Limb (tissue), 2 donors: ENCODE results near the gene OVCH2.
"Not testable (repeated sequence)": the region's sequence is repeated elsewhere in the genome, so short reads cannot be mapped to it uniquely, and the experiment has no call there.

Experiments used
- DNase-seq, 2 donors: peaks; one replicate each; pipeline ENCODE4 v3.0.0-alpha.2; 2016; ENCODE audit errors: extremely low spot score in 2 of 2

Gene OVCH2, protein sequence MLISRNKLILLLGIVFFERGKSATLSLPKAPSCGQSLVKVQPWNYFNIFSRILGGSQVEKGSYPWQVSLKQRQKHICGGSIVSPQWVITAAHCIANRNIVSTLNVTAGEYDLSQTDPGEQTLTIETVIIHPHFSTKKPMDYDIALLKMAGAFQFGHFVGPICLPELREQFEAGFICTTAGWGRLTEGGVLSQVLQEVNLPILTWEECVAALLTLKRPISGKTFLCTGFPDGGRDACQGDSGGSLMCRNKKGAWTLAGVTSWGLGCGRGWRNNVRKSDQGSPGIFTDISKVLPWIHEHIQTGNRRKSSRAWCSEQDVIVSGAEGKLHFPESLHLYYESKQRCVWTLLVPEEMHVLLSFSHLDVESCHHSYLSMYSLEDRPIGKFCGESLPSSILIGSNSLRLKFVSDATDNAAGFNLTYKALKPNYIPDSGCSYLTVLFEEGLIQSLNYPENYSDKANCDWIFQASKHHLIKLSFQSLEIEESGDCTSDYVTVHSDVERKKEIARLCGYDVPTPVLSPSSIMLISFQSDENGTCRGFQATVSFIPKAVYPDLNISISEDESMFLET

DNA sequence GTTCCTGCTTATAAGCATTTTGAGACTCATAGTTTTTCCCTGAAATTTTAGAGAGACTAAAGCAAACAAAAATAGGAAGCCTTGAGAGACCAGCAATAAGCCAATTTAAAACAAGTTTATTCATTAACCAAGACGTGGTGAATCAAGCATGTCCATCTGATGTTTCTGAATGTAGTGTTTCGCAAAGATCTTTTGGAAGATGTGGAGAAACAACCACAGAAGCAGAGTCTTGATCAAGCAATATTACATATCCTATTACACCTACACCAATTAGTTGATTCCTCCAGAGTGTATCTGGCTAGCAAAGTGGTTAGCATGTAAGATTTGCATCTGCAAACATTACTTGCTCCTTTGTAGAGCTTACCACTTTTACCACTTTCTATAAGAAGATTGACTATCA lies at the start of gene OVCH2:
Gene OVCH2 (minus strand): TSS at position 101 of the 400 bp plus-strand sequence. CDS start 83 bp downstream, at position 18.
- no peak for DNase-seq

DNA sequence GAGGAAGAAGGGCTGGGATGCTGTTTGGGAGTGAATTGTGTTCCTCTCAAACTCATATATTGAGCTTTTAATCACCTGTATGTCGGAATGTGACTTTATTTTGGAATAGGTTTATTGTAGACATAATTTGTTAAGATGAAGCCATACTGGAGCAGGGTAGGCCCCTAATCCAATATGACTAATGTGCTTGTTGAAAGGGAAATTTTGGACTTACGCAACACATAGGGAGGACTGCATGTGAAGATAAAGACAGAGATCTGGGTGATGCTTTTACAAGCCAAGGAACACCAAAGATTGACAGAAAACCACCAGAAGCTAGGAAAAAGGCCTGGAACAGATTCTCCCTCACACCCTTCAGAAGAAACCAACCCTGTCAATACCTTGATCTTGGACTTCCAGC lies 43.2 kb upstream of the OVCH2 start:
- DNase-seq, result no peak

DNA sequence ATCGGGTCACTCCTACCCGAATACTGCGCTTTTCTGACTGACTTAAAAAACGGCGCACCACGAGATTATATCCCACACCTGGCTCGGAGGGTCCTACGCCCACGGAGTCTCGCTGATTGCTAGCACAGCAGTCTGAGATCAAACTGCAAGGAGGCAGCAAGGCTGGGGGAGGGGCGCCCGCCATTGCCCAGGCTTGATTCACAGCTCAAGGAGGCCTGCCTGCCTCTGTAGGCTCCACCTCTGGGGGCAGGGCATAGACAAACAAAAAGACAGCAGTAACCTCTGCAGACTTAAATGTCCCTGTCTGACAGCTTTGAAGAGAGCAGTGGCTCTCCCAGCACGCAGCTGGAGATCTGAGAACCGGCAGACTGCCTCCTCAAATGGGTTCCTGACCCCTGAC lies 28.5 kb upstream of the OVCH2 start:
- not testable (repeated sequence) for DNase-seq

DNA sequence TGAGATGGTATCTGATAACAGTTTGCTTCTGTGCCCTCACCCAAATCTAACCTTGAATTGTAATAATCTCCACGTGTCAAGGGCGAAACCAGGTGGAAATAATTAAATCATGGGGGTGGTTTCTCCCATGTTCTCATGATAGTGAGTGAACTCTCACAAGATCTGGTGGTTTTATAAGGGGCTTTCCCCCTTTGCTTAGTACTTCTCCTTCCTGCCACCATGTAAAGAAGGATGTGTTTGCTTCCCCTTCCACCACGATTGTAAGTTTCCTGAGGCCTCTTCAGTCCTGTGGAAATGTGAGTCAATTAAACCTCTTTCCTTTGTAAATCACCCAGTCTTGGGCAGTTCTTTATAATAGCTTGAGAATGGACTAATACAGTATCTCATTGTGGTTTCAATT lies 8.5 kb upstream of the OVCH2 start:
- DNase-seq, result no peak

DNA sequence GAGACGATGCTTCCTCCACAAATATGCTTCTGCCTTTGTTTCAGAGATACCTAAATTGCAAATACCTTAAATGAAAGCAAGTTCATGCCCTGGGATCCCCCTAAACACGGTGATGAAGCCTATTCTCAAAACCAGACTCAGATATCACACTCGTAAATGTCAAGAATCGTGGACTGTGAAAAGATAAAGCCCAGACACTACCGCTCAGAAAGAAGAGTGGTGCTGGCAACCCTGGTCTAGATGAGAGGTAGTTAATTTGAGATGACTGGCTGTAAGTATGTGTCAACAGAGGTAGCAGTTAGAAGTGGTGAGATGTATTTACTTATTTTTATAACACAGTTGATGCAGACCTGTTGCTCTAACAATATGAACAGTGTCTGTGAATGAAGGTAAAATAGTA lies 2.5 kb downstream of the OVCH2 start:
- no peak for DNase-seq

DNA sequence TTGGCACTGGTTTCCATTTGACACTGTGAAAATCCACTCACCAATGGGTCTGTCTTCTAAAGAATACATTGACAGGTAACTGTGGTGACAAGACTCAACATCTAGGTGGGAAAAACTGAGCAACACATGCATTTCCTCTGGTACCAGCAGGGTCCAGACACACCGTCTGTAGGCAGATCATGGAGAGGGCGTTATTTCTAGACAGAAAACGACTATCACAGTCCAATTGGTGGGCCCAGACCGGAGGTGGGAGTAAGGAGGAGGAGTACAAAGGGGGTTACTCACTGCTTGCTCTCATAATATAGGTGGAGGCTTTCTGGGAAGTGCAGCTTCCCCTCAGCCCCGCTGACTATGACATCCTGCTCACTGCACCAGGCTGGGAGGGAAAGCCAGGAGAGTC lies 9.9 kb downstream of the OVCH2 start:
- DNase-seq, result no peak

DNA sequence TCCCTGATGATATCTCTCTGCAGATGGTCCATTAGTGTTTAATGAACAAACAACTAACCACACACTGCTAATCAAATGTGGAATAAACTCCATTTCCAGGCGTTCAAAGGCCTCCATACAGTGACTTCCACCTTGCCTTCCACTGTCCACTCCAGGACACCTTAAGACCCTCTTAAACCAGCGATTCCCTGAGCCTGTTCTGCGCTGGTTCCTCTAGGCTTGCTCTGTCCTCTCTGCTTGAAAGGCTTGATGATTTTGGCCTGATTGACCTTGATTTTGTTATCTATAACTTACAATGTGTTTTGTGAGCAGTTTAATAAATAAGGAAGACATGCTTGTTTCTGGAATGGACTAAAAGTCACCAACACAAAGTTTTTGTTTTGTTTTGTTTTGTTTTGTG lies 12.0 kb downstream of the OVCH2 start:
- no peak for DNase-seq

DNA sequence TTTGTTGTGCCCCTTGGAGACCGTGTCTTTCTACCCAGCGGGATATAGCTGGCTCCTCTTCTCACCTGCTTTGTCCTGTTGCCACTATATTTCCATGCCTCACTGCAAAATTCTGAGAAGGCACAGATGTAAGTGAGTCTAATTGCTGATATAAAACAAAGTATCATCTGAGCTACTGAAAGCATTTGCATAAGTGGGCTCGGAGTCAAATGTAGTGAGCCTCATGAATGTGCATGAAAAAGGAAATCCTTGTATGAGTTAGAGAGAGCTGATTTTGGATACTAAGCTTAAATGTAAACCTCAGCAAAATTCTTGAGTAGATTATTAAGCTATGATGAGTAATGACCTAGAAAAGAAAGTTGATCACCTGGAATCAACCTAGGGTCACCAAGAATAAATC lies 13.9 kb downstream of the OVCH2 start:
- DNase-seq, result no peak

DNA sequence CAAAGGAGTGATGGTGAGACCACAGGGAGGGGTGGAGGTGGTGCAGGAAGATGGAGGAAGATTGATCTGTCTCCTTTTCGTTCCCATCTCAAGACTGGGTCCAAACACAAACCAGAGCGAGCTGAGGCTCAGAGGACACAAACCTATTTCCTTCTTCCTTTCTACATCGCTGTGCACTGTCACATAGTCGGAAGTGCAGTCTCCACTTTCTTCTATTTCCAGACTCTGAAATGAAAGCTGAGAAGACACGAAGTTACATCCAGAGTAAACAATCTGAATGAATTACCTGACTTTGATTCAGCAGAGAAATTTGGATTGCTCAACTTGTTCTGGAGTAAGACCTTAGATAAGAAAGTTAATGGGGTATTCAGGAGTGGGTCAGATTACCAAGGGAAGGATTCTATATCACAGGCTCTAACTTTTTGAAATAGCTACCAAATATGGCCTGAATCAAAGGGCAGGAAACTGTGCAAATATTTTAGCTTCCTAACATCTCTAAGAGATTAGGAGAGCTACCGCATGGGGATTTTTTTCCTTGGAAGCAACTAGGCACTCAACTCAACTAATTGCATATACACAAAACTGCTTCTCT lies 14.4 kb downstream of the OVCH2 start:
- DNase-seq, result no peak

DNA sequence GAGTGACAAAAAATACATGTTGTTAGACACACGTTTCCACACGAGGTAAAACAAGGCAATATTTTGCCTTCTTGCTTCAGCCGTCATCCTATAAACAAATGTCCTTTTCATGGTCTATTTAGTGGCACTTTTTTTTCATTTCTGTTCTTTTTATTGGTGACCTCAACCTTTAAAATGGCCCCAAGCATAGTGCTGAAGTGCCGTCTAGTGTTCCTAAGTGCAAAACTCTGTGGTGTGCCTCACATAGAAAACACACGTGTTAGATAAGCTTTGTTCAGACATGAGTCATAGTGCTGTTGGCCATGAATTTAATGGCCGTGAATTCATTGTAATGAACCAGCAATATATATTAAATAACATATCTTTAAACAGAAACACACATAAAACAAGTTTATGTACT lies 15.6 kb downstream of the OVCH2 start:
- DNase-seq, result no peak

DNA sequence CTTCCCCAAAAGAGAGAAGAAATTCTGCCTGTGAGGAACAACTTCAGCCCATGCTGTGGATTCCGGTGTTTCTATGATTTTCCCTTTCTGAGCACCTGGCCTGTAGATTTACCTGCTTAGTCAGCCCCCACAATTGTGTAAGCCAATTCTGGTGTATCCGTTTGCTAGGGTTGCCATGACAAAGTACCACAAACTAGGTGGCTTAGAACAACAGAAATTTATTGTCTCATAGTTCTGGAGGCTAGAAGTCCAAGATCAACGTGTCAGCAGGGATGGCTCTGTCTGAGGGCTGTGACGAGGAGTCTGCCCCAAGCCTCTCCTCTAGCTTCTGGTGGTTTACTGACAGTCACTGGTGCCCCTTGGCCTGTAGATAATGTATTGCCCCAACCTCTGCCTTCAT lies 17.0 kb downstream of the OVCH2 start:
- DNase-seq, result no peak

DNA sequence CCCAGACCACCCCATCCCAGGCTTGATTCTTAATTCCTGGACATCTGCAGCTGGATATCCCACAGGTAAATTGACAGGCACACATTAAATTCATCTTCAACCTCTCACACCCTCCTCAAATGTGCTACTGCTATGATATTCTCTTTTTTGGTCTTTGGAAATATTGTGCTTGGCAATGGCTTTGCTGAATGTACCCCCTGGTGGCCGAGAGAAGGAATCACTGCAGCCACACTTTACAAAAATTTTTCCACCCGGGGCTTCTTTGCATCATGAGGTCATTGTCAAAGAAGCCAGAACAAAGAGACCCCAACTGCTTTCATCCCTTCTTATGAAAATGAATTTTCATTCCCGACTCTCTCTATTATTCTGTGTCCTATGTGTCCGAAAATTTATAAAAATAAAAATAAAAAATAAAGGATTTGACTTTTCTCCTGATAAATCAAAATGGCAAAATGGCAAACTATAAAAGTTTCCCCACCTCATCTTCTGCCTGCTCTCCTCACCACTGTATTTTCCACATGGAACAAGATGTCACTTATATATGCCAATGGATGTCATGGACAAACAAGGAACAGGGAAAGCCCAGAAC lies 17.9 kb downstream of the OVCH2 start:
- peak in 1 of 2 donors; percentile 70 for DNase-seq

DNA sequence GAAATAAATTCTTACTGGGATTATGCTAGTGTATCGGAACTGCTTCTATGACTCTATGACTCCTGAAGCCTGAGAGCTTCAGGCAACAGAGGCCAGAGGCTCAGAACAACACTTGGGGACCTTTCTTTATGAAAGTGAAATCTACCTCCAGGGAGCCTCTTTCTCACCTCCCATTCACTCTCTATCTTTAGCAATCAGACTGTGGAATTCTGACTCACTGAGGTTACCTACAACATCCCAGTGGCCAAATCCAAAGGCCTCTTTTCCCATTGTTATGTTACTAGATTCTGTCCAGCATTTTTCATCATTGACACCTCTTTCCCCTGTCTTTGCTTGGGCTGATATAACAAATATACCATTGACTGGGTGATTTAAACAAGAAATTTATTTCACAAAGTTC lies 18.9 kb downstream of the OVCH2 start:
- DNase-seq, result no peak

DNA sequence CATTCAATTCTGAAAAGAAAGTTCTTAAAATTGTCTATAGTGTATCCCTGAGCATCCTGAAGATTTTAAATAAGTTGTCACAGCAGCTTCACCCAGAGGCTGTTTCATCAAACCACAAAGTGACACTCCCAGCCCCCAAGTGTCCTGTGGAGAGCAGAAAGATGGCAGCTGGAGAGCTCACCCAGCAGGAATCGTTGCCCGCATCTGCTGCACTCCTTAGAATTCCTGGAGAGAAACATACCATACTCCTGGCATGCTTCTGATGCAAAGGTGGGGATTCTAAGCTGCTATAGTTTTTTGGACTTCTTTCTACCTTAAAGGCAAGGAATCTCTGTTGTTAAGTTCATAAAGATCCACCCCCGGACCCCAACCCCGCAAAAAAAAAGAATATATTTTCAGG lies 19.5 kb downstream of the OVCH2 start:
- no peak for DNase-seq

DNA sequence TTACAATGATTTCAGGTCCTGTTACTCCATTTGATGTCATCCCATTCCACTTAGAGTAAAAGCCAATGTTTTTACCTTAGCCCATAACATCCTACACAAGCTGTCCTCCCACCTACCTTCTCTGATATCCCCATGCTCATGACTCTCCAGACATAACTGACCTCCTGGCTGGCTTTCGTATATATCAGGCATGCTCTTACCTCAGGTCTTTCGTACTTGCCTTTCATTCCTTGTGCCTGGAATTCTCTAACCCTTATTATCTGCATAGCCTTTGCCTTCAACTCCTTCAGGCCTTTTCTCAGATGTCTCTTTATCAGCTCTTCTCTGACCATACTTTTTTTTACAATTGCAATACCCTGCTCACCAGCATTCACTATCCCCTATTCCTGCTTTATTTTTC lies 22.7 kb downstream of the OVCH2 start:
- no peak for DNase-seq

DNA sequence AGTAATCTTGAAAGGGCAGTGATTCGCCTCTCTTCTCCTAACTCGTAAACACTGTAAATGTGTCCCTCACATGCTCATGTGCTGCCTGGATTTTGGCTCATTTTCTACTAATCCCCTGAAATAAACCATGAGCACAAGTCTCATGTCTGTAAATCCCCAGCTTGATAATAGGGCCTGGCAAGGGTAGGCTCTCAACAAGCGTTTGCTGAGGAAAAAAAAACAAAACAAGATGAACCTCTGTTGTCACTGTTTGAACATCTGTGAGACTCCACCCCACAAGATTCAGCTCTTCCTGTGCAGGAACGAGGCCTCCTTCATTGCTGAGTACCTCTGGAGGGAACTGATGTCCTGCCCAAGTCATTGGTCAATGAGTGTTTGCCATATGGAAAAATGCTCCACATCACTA lies 28.5 kb downstream of the OVCH2 start:
- DNase-seq, result no peak

DNA sequence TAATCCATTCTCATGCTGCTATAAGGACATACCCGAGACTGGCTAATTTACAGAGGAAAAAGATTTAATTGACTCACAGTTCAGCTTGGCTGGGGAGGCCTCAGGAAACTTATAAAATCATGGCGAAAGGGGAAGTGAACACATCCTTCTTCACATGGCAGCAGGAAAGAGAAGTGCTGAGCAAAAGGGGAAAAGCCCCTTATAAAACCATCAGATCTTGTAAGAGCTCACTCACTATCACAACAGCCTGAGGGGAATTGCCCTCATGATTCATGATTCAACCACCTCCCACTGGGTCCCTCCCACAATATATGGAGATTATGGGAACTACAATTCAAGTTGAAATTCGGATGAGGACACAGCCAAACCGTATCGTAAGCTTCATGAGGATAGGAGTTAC lies 29.2 kb downstream of the OVCH2 start:
- no peak for DNase-seq

DNA sequence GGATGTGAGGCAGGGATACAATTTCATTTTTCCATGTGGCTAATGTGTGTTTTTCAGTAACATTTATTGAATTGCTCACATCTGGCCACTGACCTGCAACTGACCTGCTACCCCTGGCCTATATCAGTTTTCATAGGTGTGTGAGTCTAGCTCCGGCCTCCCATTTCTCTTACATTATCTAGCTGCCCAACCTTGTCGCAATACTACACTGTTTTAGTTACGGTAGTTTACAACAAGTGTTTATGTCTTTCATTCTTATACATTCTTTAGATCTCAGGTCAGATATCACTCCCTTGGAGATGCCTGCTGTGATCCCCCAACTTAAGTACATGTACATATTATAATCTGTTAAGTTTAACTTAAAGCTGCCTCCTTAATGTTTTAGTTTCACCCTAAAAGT lies 30.6 kb downstream of the OVCH2 start:
- no peak for DNase-seq

DNA sequence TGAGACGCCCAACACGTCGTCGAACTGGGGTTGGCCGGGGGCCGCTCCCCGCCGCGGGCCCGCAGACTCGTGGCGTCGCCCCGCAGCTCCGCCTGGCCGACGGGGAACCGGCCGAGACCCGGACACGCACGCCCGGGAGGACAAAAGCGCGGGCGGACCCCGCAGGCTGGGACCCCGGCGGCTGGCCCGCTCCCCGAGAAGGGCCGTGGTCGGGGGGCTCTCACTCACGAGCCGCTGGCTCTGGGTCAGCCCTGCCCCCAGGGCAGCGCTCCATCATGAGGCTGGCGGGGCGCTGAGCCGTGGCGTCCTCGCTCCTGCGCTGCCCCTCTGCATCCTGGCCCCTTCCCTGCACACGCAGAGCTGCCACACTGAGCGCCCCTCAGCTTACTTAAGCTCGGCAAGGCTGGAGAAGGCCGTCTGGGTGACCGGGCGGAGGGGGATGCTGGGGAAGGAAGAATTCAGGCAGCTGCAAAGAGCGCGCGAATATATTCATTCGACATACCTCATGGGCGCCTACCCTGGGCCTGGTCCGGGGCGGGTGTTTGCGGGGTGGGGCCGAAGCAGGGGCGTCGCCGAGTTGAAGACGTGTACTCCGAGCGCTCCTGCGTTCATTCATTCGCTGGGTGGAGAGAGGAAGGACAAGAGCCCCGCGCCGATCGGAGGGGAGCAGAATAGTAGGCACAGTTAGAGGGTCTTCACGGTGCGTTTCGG lies 32.4 kb downstream of the OVCH2 start:
- DNase-seq, result peak; percentile 40 to 79

DNA sequence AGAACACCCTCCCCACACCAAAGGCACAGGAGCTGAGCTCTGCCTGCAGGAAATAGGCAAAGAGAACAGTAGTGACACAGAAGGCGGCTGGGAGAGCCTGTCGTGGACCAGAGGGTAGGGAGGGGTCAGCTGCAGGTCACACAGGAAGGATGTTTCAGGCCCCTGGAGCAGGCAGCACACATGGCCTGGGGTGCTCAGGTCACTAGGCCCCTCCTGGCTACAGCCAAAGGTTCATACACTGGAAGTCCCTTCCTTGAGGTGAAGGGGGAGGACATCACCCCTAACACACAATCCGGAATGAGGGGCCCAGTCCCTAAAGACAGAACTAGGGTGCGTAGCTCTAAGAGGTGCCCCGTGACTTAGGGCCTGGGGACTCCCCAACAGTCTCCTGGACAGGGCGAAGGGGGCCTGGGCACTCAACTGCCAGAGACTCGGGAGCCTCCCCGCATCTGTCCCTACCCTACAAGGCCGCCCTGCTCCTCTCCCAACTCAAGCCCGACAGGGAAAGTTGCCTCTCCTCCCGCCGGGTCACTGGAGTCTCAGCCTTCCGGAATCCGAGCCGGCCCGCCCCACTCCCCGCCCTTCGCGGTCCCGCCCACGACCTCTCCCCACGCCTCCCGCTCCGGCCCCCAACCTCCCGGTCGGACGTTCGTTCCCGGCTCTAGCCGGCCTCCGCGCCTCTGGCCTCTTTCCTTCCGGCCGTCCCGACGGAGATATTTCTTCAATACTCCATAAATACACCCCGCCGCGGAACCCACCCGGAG lies 33.1 kb downstream of the OVCH2 start, which contains the start of gene CYB5R2:
Gene CYB5R2 (minus strand): TSS at position 541 of the 764 bp plus-strand sequence. CDS start 675 bp downstream, outside the sequence.
- peak in 1 of 2 donors; percentile 58 for DNase-seq
